Endodermal cell (in vitro differentiated cells): ENCODE measurements around the gene XBP1. TPM values are rescaled to one million over a fixed set of nuclear protein-coding genes. Genes with fewer than 3 reads are reported as not detected.
"Not testable (repeated sequence)": the region's sequence is repeated elsewhere in the genome, so short reads cannot be mapped to it uniquely, and the experiment has no call there.

Experiments used
- DNase-seq: peaks from one replicate; pipeline ENCODE4 v3.0.0-alpha.2; 2017
- H3K27ac ChIP-seq: 2 replicates; pipeline ENCODE4 v1.5.1; 2013; ENCODE audit warnings: mild to moderate bottlenecking, low read depth, low read length, moderate library complexity
- H3K27me3 ChIP-seq: 2 replicates; pipeline ENCODE4 v1.6.1; 2013; ENCODE audit warnings: mild to moderate bottlenecking, low read length, moderate library complexity; ENCODE audit not compliant: insufficient read depth, control insufficient read depth, poor library complexity, severe bottlenecking
- H3K36me3 ChIP-seq: 2 replicates; pipeline ENCODE4 v1.7.0; 2013; ENCODE audit warnings: mild to moderate bottlenecking, low read length, moderate library complexity; ENCODE audit not compliant: control insufficient read depth, insufficient read depth
- H3K4me1 ChIP-seq: one replicate; pipeline ENCODE4 v1.7.0; 2013; ENCODE audit warnings: low read length; ENCODE audit not compliant: control insufficient read depth, insufficient read depth
- H3K4me3 ChIP-seq: 2 replicates; pipeline ENCODE4 v1.5.1; 2013; ENCODE audit warnings: mild to moderate bottlenecking, low read length, moderate library complexity
- H3K9ac ChIP-seq: 2 replicates; pipeline ENCODE4 v1.6.1; 2013; ENCODE audit warnings: mild to moderate bottlenecking, low read length, moderate library complexity; ENCODE audit not compliant: poor library complexity, severe bottlenecking; ENCODE audit errors: extremely low read depth
- H3K9me3 ChIP-seq: 2 replicates; pipeline ENCODE4 v1.6.1; 2013; ENCODE audit warnings: mild to moderate bottlenecking, low read length, moderate library complexity; ENCODE audit not compliant: control insufficient read depth
- H3K27ac Mint-ChIP-seq: 2 replicates; pipeline ENCODE4 v1.8.0; 2020; ENCODE audit warnings: mixed read lengths
- H3K27me3 Mint-ChIP-seq: 2 replicates; pipeline ENCODE4 v1.8.0; 2021; ENCODE audit warnings: mild to moderate bottlenecking, mixed read lengths; ENCODE audit not compliant: insufficient read depth
- H3K36me3 Mint-ChIP-seq: 2 replicates; pipeline ENCODE4 v1.8.0; 2020; ENCODE audit warnings: low read depth, mixed read lengths
- H3K4me1 Mint-ChIP-seq: 2 replicates; pipeline ENCODE4 v1.8.0; 2020; ENCODE audit warnings: mixed read lengths
- H3K4me3 Mint-ChIP-seq: 2 replicates; pipeline ENCODE4 v1.8.0; 2020; ENCODE audit warnings: mild to moderate bottlenecking, moderate library complexity, mixed read lengths
- H3K9me3 Mint-ChIP-seq: 2 replicates; pipeline ENCODE4 v1.8.0; 2020; ENCODE audit warnings: mild to moderate bottlenecking, mixed read lengths
- CTCF ChIP-seq: fragments of 200-600 bp; sonication (generic); conservative IDR thresholded peaks from 2 replicates; pipeline ENCODE4 v1.5.0; 2021; ENCODE audit warnings: antibody characterized with exemption, mild to moderate bottlenecking
- WGBS, 2 experiments: methylation state at CpG; one replicate each; pipeline versions ENCODE4 v1.1.5 to v1.1.7; 2013; ENCODE audit warnings: missing lambda C conversion rate in 2 of 2, mixed read lengths in 1 of 2; ENCODE audit not compliant: insufficient coverage in 1 of 2, insufficient read length in 1 of 2; 5-methylcytosine and 5-hydroxymethylcytosine counted together
- total RNA-seq, 2 donors: library from RNA; stranded (reverse); fragmentation: NEBNext Ultra II Directional in 1 of 2; extraction: Animal tissue kit (Norgen Biotek cat#: 25700) in 1 of 2; gene quantifications; 2 replicates in 1 of 2; 3 replicates in 1 of 2; pipeline ENCODE4 v1.2.1, GENCODE V29; 2021

The XBP1 gene
- total RNA-seq, 2 donors from 2014 or later, result 103 to 111 TPM

- no peaks in the 10 kb centered on the region for H3K4me1 Mint-ChIP-seq
- H3K27me3 Mint-ChIP-seq, result no peaks in the 10 kb centered on the region
- H3K9me3 Mint-ChIP-seq, result peaks cover 12% of the 10 kb centered on the region
- no peak overlapping the region for H3K27ac Mint-ChIP-seq
- H3K27ac ChIP-seq, result no peak overlapping the region
- no peak for DNase-seq
- no peaks in the 10 kb centered on the region for H3K36me3 Mint-ChIP-seq
- H3K4me3 ChIP-seq, result no peak overlapping the region
- no peaks in the 10 kb centered on the region for H3K9me3 ChIP-seq
- no peak for TF ChIP-seq CTCF
- no peaks in the 10 kb centered on the region for H3K4me1 ChIP-seq
- WGBS, 2 experiments, result 90 to 98% methylated on average over 3 of the region's 3 CpGs
- no peak overlapping the region for H3K9ac ChIP-seq
- H3K27me3 ChIP-seq, result no peaks in the 10 kb centered on the region
- H3K4me3 Mint-ChIP-seq, result no peak overlapping the region
- H3K36me3 ChIP-seq, result no peaks in the 10 kb centered on the region
These were observed 33.7 kb downstream of the XBP1 start for GRCh38 chr22:28766628-28767027.

DNA sequence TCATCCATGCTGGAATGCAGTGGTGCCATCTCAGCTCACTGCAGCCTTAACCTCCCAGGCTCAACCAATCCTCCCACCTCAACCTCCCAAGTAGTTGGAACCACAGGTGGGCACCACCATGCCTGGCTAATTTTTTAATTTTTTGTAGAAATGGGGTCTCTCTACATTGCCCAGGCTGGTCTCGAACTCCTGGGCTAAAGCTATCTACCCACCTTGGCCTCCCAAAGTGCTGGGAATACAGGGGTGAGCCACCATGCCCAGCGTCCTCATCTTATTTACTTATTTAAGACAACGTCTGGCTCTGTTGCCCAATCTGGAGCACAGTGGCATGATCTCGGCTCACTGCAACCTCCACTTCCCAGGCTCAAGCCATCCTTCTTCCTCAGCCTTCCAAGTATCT is 38.4 kb downstream of the XBP1 start:
- not testable (repeated sequence) for H3K4me3 Mint-ChIP-seq, H3K27me3 ChIP-seq, H3K36me3 Mint-ChIP-seq, H3K27ac ChIP-seq, DNase-seq, H3K9me3 ChIP-seq, H3K36me3 ChIP-seq, H3K27ac Mint-ChIP-seq, H3K9ac ChIP-seq, H3K4me1 ChIP-seq, H3K4me3 ChIP-seq, H3K27me3 Mint-ChIP-seq
- 93 to 98% methylated on average over 4 of the region's 4 CpGs for WGBS, 2 experiments
- Mint-ChIP-seq H3K4me1 (peaks cover 11% of the 10 kb centered on the region), H3K9me3 (peaks cover 13% of the 10 kb centered on the region)

- peak; percentile 59 for DNase-seq
- Histone ChIP-seq H3K9me3 (peaks cover 9% of the 10 kb centered on the region), H3K36me3 (no peaks in the 10 kb centered on the region), H3K4me1 (peaks cover 4% of the 10 kb centered on the region), H3K27ac (no peak overlapping the region), H3K27me3 (no peaks in the 10 kb centered on the region), H3K4me3 (no peak overlapping the region), H3K9ac (no peak overlapping the region)
- 92 to 98% methylated on average over 7 to 10 of the region's 10 CpGs for WGBS, 2 experiments
- no peak for TF ChIP-seq CTCF
- Mint-ChIP-seq H3K27me3 (no peaks in the 10 kb centered on the region), H3K9me3 (peaks cover 13% of the 10 kb centered on the region), H3K4me1 (peaks cover 11% of the 10 kb centered on the region), H3K36me3 (peaks cover 9% of the 10 kb centered on the region), H3K4me3 (no peak overlapping the region), H3K27ac (peak overlapping the region; percentile 56)
These were observed 39.0 kb downstream of the XBP1 start for GRCh38 chr22:28761449-28761755.

GRCh38 chr22:28759861-28760560 is 40.4 kb downstream of the XBP1 start:
- peaks cover 9% of the 10 kb centered on the region for H3K36me3 Mint-ChIP-seq
- DNase-seq, result peak; percentile 68
- peaks cover 13% of the 10 kb centered on the region for H3K9me3 Mint-ChIP-seq
- H3K4me1 Mint-ChIP-seq, result peaks cover 11% of the 10 kb centered on the region
- H3K9me3 ChIP-seq, result peaks cover 9% of the 10 kb centered on the region
- TF ChIP-seq CTCF, result no peak
- H3K27ac ChIP-seq, result peak overlapping the region; percentile 52
- H3K27ac Mint-ChIP-seq, result peak overlapping the region; percentile 83
- 50% methylated on average over 3 of the region's 3 CpGs; no CpG with 5 or more reads in 1 of the 2 experiments for WGBS, 2 experiments
- peak overlapping the region; percentile 20 for H3K9ac ChIP-seq
- no peaks in the 10 kb centered on the region for H3K27me3 ChIP-seq
- H3K4me3 Mint-ChIP-seq, result peak overlapping the region; percentile 34
- H3K36me3 ChIP-seq, result no peaks in the 10 kb centered on the region
- no peaks in the 10 kb centered on the region for H3K27me3 Mint-ChIP-seq
- H3K4me3 ChIP-seq, result no peak overlapping the region
- H3K4me1 ChIP-seq, result peaks cover 4% of the 10 kb centered on the region

GRCh38 chr22:28754512-28754911 is 45.9 kb downstream of the XBP1 start:
- not testable (repeated sequence) for H3K9ac ChIP-seq, H3K4me3 Mint-ChIP-seq, H3K4me3 ChIP-seq, H3K9me3 ChIP-seq, H3K27me3 ChIP-seq, DNase-seq, H3K4me1 ChIP-seq, H3K27me3 Mint-ChIP-seq, H3K27ac ChIP-seq, H3K4me1 Mint-ChIP-seq, H3K27ac Mint-ChIP-seq
- WGBS, 2 experiments, result 90 to 96% methylated on average over 2 to 3 of the region's 3 CpGs
- H3K9me3 Mint-ChIP-seq, result peaks cover 10% of the 10 kb centered on the region
- H3K36me3 ChIP-seq, result peaks cover 20% of the 10 kb centered on the region
- H3K36me3 Mint-ChIP-seq, result peaks cover 45% of the 10 kb centered on the region
